Measurements from ENCODE around the gene CMKLR1. TPM values are rescaled to one million over a fixed set of nuclear protein-coding genes. Genes with fewer than 3 reads are reported as not detected.
A peak's percentile ranks its signal among the peaks of the same experiment; 100 is the strongest.

The CMKLR1 gene
- total and polyA plus RNA-seq, 10 of the 15 experiments (the other 5 are each of a cell fraction or from before 2014, with no cell fraction given) = 13.8 to 52.3 (median 26.2) TPM

- TF ChIP-seq IKZF2 (IDR thresholded peaks at IDR 0.05) (peak; percentile 42 to 54; a peak in 3 of 4 replicates), RUNX3 (IDR thresholded peaks at IDR 0.05; ENCODE audit: low read length) (peak; percentile 48), SUPT20H (IDR thresholded peaks at IDR 0.05; ENCODE audit: borderline replicate concordance, control insufficient read depth, low read depth, low read length) (no peak), RBBP5 (conservative IDR thresholded peaks at IDR 0.05) (no peak), DPF2 (IDR thresholded peaks at IDR 0.05) (no peak), IRF4 (IDR thresholded peaks at IDR 0.05; ENCODE audit: low read depth, low read length) (no peak), E2F8 (IDR thresholded peaks at IDR 0.05; ENCODE audit: low read depth, partially characterized antibody) (no peak), ETV6 (conservative IDR thresholded peaks at IDR 0.05 in 1 of 2, IDR thresholded peaks at IDR 0.05 in 1 of 2; ENCODE audit: borderline replicate concordance in 1 of 2, low read depth in 1 of 2) (no peak), ZZZ3 (IDR thresholded peaks at IDR 0.05; ENCODE audit: control insufficient read depth, insufficient read length, low read depth) (no peak), MYB (IDR thresholded peaks at IDR 0.05; ENCODE audit: borderline replicate concordance, low read depth, low read length) (no peak), NRF1 (conservative IDR thresholded peaks at IDR 0.05; ENCODE audit: low read depth, low read length) (no peak), YY1 (IDR thresholded peaks at IDR 0.05; ENCODE audit: low read depth, low read length) (no peak), BRCA1 (IDR thresholded peaks at IDR 0.05; ENCODE audit: low read depth, low read length) (no peak), ZNF384 (IDR thresholded peaks at IDR 0.05; ENCODE audit: borderline replicate concordance, low read depth, low read length) (no peak), EED (IDR thresholded peaks at IDR 0.05; ENCODE audit: low read depth) (peak; percentile 80), SMAD1 (IDR thresholded peaks at IDR 0.05; ENCODE audit: low read depth, partially characterized antibody) (no peak), HDGF (IDR thresholded peaks at IDR 0.05) (no peak), POU2F2 (IDR thresholded peaks at IDR 0.05; ENCODE audit: borderline replicate concordance, low read depth, low read length) (no peak)
- TF ChIP-seq, protein P1, sequence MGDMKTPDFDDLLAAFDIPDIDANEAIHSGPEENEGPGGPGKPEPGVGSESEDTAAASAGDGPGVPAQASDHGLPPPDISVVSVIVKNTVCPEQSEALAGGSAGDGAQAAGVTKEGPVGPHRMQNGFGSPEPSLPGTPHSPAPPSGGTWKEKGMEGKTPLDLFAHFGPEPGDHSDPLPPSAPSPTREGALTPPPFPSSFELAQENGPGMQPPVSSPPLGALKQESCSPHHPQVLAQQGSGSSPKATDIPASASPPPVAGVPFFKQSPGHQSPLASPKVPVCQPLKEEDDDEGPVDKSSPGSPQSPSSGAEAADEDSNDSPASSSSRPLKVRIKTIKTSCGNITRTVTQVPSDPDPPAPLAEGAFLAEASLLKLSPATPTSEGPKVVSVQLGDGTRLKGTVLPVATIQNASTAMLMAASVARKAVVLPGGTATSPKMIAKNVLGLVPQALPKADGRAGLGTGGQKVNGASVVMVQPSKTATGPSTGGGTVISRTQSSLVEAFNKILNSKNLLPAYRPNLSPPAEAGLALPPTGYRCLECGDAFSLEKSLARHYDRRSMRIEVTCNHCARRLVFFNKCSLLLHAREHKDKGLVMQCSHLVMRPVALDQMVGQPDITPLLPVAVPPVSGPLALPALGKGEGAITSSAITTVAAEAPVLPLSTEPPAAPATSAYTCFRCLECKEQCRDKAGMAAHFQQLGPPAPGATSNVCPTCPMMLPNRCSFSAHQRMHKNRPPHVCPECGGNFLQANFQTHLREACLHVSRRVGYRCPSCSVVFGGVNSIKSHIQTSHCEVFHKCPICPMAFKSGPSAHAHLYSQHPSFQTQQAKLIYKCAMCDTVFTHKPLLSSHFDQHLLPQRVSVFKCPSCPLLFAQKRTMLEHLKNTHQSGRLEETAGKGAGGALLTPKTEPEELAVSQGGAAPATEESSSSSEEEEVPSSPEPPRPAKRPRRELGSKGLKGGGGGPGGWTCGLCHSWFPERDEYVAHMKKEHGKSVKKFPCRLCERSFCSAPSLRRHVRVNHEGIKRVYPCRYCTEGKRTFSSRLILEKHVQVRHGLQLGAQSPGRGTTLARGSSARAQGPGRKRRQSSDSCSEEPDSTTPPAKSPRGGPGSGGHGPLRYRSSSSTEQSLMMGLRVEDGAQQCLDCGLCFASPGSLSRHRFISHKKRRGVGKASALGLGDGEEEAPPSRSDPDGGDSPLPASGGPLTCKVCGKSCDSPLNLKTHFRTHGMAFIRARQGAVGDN (IDR thresholded peaks at IDR 0.05) = no peak
- TF ChIP-seq, protein P2, sequence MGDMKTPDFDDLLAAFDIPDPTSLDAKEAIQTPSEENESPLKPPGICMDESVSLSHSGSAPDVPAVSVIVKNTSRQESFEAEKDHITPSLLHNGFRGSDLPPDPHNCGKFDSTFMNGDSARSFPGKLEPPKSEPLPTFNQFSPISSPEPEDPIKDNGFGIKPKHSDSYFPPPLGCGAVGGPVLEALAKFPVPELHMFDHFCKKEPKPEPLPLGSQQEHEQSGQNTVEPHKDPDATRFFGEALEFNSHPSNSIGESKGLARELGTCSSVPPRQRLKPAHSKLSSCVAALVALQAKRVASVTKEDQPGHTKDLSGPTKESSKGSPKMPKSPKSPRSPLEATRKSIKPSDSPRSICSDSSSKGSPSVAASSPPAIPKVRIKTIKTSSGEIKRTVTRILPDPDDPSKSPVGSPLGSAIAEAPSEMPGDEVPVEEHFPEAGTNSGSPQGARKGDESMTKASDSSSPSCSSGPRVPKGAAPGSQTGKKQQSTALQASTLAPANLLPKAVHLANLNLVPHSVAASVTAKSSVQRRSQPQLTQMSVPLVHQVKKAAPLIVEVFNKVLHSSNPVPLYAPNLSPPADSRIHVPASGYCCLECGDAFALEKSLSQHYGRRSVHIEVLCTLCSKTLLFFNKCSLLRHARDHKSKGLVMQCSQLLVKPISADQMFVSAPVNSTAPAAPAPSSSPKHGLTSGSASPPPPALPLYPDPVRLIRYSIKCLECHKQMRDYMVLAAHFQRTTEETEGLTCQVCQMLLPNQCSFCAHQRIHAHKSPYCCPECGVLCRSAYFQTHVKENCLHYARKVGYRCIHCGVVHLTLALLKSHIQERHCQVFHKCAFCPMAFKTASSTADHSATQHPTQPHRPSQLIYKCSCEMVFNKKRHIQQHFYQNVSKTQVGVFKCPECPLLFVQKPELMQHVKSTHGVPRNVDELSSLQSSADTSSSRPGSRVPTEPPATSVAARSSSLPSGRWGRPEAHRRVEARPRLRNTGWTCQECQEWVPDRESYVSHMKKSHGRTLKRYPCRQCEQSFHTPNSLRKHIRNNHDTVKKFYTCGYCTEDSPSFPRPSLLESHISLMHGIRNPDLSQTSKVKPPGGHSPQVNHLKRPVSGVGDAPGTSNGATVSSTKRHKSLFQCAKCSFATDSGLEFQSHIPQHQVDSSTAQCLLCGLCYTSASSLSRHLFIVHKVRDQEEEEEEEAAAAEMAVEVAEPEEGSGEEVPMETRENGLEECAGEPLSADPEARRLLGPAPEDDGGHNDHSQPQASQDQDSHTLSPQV (IDR thresholded peaks at IDR 0.05) = no peak
Observed at GRCh38 chr12:108315486-108316105, 23.5 kb downstream of the CMKLR1 start (continued).
